G401.6 (cell line): ENCODE results near the gene TCEAL8.
"Not testable (repeated sequence)": the region's sequence is repeated elsewhere in the genome, so short reads cannot be mapped to it uniquely, and the experiment has no call there.

ENCODE experiments used
- FAIRE-seq: peaks from 2 replicates; lab custom pipeline; 2012; peaks lifted over from hg19 to GRCh38; lab: Jason Lieb, UNC

The TCEAL8 gene, protein sequence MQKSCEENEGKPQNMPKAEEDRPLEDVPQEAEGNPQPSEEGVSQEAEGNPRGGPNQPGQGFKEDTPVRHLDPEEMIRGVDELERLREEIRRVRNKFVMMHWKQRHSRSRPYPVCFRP

DNA sequence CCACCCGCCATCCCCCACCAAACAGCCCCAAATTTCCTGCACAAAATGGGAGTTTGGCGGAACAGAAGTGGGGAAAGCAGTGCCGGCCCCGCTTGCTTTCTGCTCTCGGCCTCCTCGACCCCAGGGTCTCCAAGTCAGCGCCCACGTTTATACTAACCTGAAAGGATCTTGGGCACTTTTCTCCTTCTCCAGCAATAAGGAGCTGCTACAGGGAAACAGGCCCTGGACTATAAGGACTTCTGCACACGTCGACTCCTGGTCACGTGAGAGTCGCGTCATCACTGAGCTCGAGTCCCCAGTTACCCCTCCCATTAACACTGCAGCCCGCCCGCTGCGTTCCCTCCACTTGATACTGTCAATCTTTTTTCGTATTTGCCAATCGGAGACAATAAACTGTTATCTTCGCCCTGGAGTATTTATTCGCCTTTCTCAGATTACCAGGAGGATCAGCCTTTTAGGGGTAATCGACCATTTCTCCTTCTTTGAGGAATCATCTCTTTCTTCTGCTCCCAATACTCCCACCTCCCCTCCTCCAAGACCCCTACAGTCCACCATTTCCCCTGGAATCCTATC, at the start of gene TCEAL8:
TSS of gene TCEAL8 (minus strand) at position 235 of the 573 bp plus-strand sequence. CDS start 1,176 bp downstream, outside the sequence.
- peak; percentile 71 for FAIRE-seq

DNA sequence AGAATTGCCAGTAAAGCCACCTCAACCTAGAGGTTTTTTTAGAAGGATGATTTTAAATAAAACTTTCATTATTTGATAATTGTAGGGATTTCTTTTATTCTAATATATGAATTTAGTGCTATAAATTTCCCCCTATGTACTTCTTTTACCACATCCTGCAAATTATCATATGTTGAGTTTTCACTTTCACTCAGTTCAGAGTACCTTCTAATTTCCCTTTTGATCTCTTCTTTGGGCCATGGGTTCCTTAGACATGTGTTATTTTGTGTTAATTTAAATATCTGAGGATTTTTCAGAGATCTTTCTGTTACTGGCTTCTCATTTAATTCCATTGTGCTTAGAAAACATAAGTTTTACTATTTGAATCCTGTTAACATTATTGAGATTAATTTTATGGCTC, 49.8 kb upstream of the TCEAL8 start:
- FAIRE-seq, result no peak

DNA sequence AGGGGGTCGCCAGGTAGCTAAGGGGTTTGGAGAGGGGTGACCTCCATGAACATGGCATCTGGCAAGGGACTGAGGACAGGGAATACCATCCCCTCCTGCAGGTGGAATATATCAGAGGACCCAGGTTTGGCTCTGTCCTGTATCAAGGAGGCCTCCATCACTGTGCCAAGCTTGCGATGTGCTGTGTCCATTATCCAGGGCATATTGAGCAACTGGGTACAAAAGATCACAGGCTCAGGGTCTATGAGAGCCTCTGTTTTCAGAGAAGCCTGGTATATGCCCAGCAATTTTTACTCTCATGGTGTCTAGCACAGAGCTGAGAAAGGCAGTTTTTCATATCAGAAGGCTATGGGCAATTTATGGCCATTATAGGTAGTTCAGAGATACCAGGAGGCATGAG, 38.2 kb upstream of the TCEAL8 start:
- FAIRE-seq, result no peak

DNA sequence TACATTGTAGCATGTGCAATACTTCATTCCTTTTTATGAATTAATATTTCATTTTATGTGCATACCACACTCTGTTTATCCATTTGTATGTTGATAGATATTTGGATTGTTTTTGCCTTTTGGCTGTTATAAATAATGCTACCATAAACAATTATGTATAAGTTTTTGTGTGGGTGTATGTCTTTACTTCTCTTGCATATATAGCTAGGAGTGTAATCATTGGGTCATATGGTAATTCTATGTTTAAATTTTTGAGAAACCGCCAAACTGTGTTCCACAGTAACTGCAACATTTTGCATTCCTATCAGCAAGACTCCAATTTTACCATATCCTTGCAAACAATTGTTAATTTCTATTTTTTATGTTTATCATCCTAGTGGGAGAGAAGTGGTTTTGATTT, 24.7 kb upstream of the TCEAL8 start:
- no peak for FAIRE-seq

DNA sequence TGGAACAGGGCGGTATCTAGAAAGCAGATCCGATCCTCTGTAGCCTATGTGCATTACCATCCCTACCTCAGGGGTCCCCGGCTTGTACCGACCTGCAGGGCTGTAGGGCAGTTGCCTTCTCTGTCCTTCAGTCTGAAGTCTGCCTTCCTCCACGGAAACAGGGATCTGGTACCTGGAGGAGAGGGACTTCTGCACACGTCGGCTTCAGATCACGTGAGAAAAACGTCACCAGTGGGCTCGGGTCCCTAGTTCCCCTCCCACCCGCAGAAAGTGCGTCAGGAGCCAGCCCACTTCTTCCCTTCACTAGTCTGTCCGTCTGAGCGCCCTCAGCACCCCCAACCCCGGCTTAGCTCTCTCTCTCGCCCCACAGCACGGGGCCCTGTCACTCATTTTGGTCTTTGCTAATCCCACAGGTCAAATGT, 21.6 kb upstream of the TCEAL8 start, which contains the start of gene TCEAL5:
TSS of gene TCEAL5 (minus strand) at position 170 of the 422 bp plus-strand sequence. CDS start 2,187 bp downstream, outside the sequence.
- FAIRE-seq, result no peak

DNA sequence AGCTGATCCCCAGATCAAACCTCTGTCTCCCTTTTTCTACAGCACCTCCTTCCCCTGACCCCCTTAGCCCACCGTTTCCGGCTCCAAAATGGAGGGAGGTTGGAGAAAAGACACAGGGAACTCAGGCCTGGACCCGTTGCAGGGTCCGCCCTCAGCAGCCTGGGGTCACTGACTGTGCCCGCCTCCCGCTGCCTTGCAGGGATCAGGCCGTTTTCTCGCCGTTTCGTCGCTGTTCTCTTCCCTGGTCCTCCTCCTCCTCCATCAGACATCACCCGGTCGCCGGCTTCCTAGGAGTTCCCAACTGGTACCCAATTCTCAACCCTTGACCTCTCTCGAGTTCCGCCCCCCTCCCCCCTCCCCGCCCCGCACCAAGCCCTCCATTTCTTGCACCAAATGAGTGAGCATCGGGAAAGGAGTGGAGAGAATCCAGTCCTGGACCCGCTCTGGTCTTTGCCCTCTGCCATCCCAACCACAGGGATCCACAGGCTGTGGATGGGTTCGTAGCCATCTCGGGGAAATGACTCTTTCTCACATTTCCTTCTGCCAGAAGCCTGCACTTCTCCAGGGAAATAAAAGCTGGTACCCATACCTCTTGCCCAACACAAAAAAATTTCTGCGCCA, 21.1 kb upstream of the TCEAL8 start:
- no peak for FAIRE-seq

DNA sequence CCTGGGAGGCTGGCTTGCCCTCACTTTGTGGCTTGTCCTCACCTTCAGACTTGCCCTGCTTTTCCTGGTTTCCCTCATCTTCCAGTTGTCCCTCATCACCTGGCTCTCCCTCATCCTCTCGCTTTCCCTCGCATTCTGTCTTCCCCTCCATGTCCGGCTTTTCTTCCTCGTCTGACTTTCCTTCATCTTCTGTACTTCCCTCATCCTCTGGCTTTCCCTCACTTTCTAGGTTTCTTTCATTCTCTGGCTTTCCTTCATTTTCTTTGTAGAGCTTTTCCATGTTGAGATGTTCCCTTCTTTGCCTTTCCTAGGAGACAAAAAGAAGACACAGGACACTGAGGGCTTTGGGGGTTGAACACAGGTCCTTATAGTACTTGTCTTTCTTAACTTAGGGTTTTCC, 19.3 kb upstream of the TCEAL8 start:
- no peak for FAIRE-seq

DNA sequence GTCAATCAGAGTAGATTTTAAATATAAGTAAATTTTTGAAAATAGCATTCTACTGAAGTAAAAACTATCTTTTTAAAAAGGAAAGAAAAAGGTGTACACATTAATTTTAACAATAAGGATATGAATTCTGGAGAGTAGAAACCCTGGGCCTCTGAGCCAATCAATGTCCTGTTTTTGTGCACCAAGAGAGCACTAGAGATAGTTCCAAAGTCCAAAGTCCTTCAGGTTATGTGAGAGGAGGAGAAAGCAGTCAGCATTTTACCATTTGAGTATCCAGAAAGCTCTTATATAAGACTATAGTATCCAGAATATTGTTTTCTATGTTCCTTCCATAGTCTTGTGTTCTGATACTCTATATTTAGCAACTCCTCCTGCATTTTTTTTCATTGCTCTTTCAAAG, 3.3 kb upstream of the TCEAL8 start:
- FAIRE-seq, result no peak

DNA sequence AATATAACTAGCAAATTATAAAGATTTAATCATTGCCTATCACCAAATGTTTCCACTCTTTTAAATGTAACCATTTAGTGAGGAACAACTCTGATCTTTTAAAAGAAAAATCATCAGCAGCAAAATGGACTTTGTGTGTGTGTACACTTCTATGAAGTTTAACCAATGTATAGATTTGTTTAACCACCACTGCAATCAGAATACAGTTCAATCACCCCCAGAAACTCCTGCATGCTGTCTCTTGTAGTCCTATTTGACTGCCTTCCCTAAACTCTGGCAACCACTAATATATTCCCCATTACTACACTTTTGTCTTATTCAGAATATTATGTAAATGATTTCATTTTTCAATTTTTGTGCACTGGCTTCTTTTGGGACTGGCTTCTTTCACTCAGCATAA, 1.7 kb upstream of the TCEAL8 start:
- no peak for FAIRE-seq

DNA sequence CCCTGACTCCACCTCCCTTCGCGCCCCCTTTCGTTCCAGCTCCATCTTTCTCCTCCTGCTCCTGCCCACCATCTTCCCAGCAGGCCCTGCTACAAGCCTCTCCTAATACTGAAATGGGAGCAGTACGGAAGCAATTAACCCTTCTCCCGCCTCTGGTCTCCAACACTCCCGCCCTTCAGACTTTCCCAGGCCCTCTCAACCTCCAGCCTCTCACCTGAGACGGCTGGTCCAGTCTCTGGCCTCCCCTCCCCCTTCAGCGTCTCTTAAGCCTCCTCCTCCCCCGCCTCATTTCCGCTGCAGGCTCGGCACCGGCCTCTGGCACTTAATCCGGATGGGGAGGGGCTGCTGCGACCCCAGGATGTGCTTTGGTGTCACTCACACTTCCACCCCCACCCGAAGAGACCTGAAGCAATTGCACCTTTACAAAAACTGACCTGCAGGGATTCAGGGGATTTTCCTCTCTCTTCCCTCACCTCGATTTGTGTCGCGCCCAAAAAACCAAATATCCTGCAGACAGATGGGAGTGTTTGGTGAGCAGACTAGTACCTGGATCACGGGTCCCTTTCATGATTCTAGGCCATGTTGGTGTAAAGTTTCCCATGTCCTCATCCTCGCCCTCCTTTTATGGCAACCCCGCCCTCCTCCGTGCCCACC, 657 bp downstream of the TCEAL8 start:
- peak; percentile 95 for FAIRE-seq

DNA sequence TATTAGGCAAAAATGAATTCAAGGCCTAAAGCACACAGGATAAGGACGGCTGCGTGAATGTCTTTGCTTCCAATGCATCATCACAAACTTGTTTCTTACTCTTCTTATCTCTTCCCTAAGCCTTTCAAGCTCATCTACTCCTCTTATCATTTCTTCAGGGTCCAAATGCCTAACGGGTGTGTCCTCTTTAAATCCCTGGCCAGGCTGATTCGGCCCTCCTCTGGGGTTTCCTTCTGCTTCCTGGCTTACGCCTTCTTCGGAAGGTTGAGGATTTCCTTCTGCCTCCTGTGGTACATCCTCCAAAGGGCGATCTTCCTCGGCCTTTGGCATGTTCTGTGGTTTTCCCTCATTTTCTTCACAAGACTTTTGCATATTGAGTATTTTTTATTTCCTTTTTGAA, 1.3 kb downstream of the TCEAL8 start:
- FAIRE-seq, result no peak

DNA sequence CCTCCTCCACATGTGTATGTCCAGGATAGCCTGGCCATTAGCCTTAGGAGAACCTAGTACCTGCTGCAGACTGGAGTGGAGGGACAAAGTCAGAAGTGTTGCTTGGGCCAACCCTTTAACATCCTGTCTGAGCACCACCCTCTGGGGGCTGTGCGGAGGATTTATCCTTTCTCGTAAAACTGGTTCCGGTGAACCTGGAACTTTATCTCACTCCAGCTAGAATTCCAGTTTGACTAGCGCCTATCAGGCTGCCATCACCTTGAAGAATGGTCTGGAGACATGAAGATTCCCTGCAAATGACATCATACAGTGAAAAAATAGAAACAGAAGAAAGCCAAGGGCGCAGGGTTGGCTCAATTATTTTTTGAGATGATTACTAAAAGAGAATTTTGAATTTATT, 4.0 kb downstream of the TCEAL8 start:
- FAIRE-seq, result no peak

DNA sequence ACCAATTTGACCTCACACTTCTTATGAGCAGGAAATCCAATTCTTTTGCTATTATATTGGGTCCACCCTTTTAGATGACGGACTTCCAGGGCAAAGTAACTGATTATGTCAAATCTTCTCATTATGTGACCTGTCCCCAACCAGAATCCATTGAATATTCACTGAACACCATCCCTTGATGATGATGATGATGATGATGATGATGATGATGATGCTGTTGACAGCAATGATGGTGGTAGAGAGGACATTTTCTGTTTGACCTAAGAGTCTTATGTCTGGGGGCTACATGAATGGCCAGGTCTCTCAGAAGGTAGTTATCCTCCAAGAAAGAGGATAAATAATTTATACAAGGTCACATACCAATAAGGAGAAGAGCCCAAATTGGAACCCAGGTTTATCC, 5.2 kb downstream of the TCEAL8 start:
- FAIRE-seq, result no peak

DNA sequence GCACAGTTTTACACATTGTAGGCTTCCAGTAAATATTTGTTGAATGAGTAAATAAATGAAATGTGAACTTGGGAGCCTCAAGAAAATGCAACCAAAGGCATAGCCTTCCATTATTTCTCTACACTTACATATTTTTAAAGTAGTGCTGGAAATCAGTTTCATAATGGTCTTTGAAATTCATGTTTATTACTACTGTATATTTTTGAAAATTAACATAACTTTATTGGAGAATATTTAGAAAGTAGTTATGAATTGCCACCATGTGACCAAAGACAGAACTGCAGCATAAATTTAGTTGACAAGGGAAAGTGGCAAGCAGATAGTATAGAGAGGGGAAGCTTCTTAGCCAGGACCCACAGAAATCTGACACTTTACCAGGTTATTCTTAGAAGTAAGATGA, 6.4 kb downstream of the TCEAL8 start:
- FAIRE-seq, result peak; percentile 93

DNA sequence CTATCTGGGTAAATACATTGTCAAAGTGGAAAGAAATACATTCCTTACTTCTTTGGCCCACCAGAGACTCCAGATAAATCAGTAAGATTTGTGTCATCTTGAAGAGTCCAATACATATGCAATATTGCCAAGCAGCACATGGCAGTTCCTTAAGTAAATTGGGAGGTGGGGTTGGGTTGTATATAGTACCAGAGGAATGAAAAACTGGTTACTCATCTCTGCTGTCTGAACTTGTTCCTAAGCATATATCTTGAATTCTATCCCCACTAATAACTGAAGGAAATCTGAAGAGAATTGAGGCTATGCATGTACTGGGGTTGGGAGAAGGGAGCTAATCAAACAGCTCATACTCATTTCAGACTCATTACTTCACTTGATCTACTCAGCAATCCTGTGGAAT, 14.8 kb downstream of the TCEAL8 start:
- FAIRE-seq, result no peak

DNA sequence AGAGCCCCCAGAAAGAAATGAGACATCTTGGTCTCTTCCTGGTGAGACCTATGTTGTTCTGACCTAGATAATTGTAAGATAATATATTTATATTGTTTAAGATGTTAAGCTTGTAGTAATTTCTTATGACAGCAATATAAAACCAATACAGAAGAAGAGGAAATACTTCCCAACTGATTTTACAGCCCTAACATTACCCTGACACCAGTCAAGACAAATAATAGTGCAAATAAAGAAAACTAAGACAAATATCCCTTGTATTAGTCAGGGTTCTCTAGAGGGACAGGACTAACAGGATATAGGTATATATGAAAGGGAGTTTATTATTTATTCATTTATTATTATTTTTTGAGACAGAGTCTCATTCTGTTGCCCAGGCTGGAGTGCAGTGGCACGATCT, 18.7 kb downstream of the TCEAL8 start:
- FAIRE-seq, result no peak

DNA sequence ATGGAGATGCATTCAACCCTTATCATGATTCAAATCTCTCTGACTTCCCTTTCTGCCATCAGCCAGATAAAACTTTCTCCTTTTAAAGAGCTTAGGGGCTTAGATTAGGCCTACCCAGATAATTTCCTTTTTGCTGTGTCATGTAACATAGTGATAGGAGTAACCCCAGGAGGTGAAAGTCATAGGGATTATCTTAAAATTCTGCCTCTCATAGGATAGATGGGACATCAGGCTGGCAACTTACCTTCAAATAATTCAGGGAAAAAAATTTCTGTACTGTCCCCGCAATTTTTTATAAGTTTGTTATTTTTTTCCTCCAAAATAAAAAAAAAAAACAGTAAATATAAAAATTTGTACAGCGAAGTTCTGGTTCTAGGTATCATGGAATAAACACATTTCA, 19.3 kb downstream of the TCEAL8 start:
- FAIRE-seq, result peak; percentile 27

DNA sequence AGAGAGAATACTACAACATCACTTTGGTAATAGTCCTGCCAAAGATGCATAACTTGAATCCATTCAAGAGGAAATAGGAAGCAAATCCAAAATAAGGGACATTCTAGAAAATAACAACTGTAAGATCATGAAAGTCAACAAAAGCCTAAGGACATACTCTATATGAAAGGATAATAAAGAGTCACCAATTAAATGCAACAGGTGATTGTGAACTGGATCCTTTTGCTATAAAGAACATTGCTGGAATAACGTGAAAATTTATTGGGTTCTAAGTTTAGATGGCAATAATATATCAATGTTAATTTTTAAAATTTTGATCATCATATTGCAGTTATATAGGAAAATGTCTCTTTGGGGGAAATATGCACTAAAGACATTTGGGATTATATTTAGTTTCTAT, 20.1 kb downstream of the TCEAL8 start:
- FAIRE-seq, result no peak

DNA sequence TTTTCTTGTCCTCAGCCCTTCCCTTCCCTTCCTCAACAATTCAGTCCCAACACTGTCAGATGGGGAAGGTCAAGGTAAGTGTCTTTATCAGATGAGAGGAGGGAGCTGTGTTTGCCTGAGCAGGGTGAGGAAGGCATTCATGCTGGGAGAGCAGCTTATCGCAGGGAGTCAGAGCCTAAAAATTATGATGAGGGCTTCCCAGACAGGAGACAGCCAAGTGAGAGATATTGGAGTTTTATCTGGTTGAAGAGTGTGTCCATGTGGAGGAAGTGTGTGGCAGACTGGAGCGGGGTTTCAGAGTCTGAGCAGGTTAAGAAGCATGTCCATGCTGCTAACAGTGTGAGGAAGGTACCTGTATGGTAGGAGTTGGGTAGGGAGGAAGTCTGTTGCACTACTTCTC, 21.7 kb downstream of the TCEAL8 start:
- no peak for FAIRE-seq

DNA sequence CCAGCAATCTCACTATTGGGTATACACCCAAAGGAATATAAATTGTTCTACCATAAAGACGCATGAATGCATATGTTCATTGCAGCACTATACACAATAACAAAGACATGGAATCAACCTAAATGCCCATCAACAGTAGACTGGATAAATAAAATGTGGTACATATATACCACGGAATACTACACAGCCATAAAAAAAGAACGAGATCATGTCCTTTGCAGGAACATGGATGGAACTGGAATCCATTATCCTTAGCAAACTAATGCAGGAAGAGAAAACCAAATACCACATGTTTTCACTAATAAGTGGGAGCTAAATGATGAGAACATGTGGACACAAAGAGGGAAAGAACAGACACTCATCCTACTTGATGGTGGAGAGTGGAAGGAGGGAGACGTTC, 29.0 kb downstream of the TCEAL8 start:
- not testable (repeated sequence) for FAIRE-seq

DNA sequence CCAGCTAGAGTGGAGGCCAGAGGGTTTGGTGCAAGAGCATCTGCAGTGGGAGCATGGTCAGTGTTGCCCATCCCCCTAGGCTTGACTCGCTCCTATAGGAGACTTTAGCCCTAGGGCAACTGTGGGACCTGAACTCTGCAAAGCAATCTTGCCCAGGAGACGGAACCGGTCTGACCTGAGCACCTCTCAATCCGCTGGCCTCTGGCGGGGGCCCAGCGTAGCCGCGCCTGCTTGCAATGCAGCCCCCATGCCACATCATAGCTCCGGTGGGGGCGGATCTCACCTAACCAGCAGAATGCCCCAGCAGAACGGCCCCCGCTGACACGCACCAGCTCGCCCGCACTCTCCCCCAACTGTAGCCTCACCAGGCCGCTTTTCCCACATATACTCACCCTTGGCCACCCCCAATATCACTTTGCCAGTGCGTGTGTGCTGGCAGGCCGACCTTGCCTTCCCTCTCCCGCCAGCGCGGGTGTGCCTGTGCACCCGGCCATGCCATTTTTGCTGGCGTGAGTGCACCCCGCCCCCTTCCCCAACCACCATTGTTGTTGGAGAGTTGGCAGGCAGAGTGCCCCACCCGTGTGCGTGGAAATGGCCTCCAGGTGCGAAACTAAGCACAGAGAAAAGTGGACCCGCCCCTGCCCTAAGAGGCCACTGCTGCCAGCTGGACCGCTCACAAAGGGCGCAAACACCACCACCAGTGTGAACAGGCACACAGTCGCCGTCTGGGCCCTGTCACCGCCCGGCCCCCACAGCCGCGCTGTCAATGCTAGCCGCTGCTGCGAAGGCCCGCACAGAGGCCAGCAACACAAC, 34.2 kb downstream of the TCEAL8 start:
- no peak for FAIRE-seq

DNA sequence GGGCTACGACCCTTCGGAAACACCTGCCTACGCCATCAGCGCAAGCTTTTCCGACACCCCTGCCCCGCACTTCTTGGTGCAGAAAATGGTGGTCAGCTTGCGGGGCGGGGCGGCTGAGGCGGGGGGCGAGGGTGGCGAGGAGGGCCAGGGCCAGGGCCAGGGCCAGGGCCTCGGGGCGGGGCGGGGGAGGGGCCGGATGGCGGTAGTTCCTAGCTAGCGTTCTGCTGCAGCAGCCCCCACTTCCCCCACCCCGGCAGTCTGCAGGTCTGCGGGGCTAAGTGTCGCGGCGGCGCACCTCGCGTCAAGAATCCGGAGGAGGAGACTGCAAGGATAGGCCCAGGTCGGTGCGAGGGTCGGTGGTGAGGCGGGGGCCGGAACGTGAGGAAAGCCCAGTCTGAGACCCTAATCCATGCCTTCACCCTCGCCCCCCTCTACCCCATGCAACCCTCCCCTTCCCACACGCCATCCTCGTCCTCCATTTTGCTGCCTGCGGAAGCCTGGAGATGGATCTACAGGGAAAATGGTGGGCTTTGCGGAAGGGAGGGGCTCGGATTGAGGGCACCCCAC, 39.4 kb downstream of the TCEAL8 start:
- peak; percentile 15 for FAIRE-seq
